Loucy (cell line): ENCODE data around the gene HADHB.
A peak's percentile ranks its signal among the peaks of the same experiment; 100 is the strongest.

Experiments
- H2AFZ ChIP-seq: fragments of 200-600 bp; sonication (generic); 2 replicates; pipeline ENCODE4 v1.6.0; 2016; ENCODE audit warnings: antibody characterized with exemption, mild to moderate bottlenecking, low read length, moderate library complexity
- H3F3A ChIP-seq: fragments of 200-600 bp; 2 replicates; pipeline ENCODE4 v1.6.0; 2016; ENCODE audit warnings: antibody characterized with exemption, low read depth, mild to moderate bottlenecking
- H3K27me3 ChIP-seq: fragments of 200-600 bp; sonication (generic); 2 replicates; pipeline ENCODE4 v1.6.1; 2014; ENCODE audit warnings: low read length, mild to moderate bottlenecking; ENCODE audit not compliant: insufficient read depth, poor library complexity, severe bottlenecking
- H3K36me3 ChIP-seq: fragments of 200-600 bp; sonication (generic); 2 replicates; pipeline ENCODE4 v1.6.1; 2016; ENCODE audit warnings: low read length; ENCODE audit not compliant: insufficient read depth
- H3K4me1 ChIP-seq: fragments of 200-600 bp; sonication (generic); 2 replicates; pipeline ENCODE4 v1.5.1; 2014; ENCODE audit warnings: low read length, mild to moderate bottlenecking; ENCODE audit not compliant: insufficient read depth, poor library complexity, severe bottlenecking
- H3K4me2 ChIP-seq: fragments of 200-600 bp; sonication (generic); 2 replicates; pipeline ENCODE4 v1.6.0; 2014; ENCODE audit warnings: antibody characterized with exemption, low read length, low read depth, mild to moderate bottlenecking; ENCODE audit not compliant: poor library complexity, severe bottlenecking
- H3K4me3 ChIP-seq: fragments of 200-600 bp; sonication (generic); 2 replicates; pipeline ENCODE4 v1.5.1; 2014; ENCODE audit warnings: low read length, mild to moderate bottlenecking, mixed read lengths; ENCODE audit not compliant: poor library complexity, severe bottlenecking
- H3K79me2 ChIP-seq: fragments of 200-600 bp; sonication (generic); 2 replicates; pipeline ENCODE4 v1.6.1; 2014; ENCODE audit warnings: low read length; ENCODE audit not compliant: insufficient read depth
- H3K9ac ChIP-seq: fragments of 200-600 bp; sonication (generic); 2 replicates; pipeline ENCODE4 v1.6.0; 2014; ENCODE audit warnings: mild to moderate bottlenecking, low read depth, low read length, moderate library complexity; ENCODE audit not compliant: poor library complexity, severe bottlenecking
- H3K9me2 ChIP-seq: fragments of 200-600 bp; sonication (generic); replicated peaks from 2 replicates; pipeline ENCODE4 v1.6.1; 2016; ENCODE audit warnings: low read depth, low read length, mixed read lengths
- H3K9me3 ChIP-seq: fragments of 200-600 bp; sonication (generic); 2 replicates; pipeline ENCODE4 v1.6.1; 2014; ENCODE audit warnings: mild to moderate bottlenecking, antibody characterized with exemption, low read length, low read depth; ENCODE audit not compliant: insufficient read depth
- H4K20me1 ChIP-seq: fragments of 200-600 bp; sonication (generic); 2 replicates; pipeline ENCODE4 v1.6.0; 2014; ENCODE audit warnings: antibody characterized with exemption, low read length, mild to moderate bottlenecking; ENCODE audit not compliant: insufficient read depth, poor library complexity, severe bottlenecking
- CTCF ChIP-seq: fragments of 200-600 bp; sonication (generic); conservative IDR thresholded peaks from 2 replicates; pipeline ENCODE4 v1.5.1; 2014; ENCODE audit warnings: mild to moderate bottlenecking, antibody characterized with exemption, low read length
- EZH2phosphoT487 ChIP-seq: fragments of 200-600 bp; IDR thresholded peaks from 2 replicates; pipeline ENCODE4 v1.6.1; 2018; ENCODE audit warnings: antibody characterized with exemption, mild to moderate bottlenecking, moderate library complexity, borderline replicate concordance

Gene HADHB

GRCh38 chr2:26244309-26245230, at the start of gene HADHB, which contains the start of gene HADHA:
Gene HADHB, plus strand, starts transcription at chr2:26244939. Its CDS starts 9,316 bp downstream, at chr2:26254255.
Gene HADHA, minus strand, starts transcription at chr2:26244632. Its CDS starts 36 bp downstream, at chr2:26244596.
- H3K9me3 ChIP-seq: no peaks in the 10 kb centered on the region
- peaks cover 96% of the 10 kb centered on the region for H3K79me2 ChIP-seq
- TF ChIP-seq CTCF (peak; percentile 22; the same call in 1 of the 2 replicates), EZH2phosphoT487 (no peak)
- peaks cover 41% of the 10 kb centered on the region for H3K4me1 ChIP-seq
- peak within 1 kb of the TSS; percentile 86 for H3K4me3 ChIP-seq
- H3F3A ChIP-seq: no peaks in the 10 kb centered on the region
- H3K4me2 ChIP-seq: peak within 1 kb of the TSS; percentile 92
- H3K9me2 ChIP-seq: no peaks in the 10 kb centered on the region
- H3K9ac ChIP-seq: peak within 1 kb of the TSS; percentile 81
- peak within 1 kb of the TSS; percentile 93 for H2AFZ ChIP-seq
- no peaks in the 10 kb centered on the region for H3K36me3 ChIP-seq
- H4K20me1 ChIP-seq: peaks cover 23% of the 10 kb centered on the region
- H3K27me3 ChIP-seq: no peaks in the 10 kb centered on the region

GRCh38 chr2:26195040-26195984, 49.4 kb upstream of the HADHB start:
- Histone ChIP-seq H3K27me3 (no peaks in the 10 kb centered on the region), H3K4me1 (no peaks in the 10 kb centered on the region), H4K20me1 (no peaks in the 10 kb centered on the region), H3F3A (no peaks in the 10 kb centered on the region), H3K36me3 (peaks cover 95% of the 10 kb centered on the region; the same call in 1 of the 2 replicates), H3K9ac (no peak overlapping the region), H3K4me2 (no peak overlapping the region), H2AFZ (no peak overlapping the region), H3K9me3 (no peaks in the 10 kb centered on the region), H3K4me3 (no peak overlapping the region), H3K79me2 (no peaks in the 10 kb centered on the region), H3K9me2 (no peaks in the 10 kb centered on the region)
- TF ChIP-seq EZH2phosphoT487 (no peak), CTCF (no peak)

- Histone ChIP-seq H3K9ac (no peak overlapping the region), H4K20me1 (no peaks in the 10 kb centered on the region), H2AFZ (no peak overlapping the region), H3K4me2 (no peak overlapping the region), H3K4me3 (no peak overlapping the region), H3K36me3 (peaks cover 92% of the 10 kb centered on the region; the same call in 1 of the 2 replicates), H3K27me3 (no peaks in the 10 kb centered on the region), H3F3A (no peaks in the 10 kb centered on the region), H3K9me3 (no peaks in the 10 kb centered on the region), H3K9me2 (no peaks in the 10 kb centered on the region), H3K79me2 (no peaks in the 10 kb centered on the region), H3K4me1 (no peaks in the 10 kb centered on the region)
- TF ChIP-seq CTCF: no peak
Observed at GRCh38 chr2:26196683-26197418, 47.9 kb upstream of the HADHB start.
